Gastrocnemius medialis (tissue), 4 donors: Measurements from ENCODE around the gene SDR9C7. TPM values are rescaled to one million over a fixed set of nuclear protein-coding genes. Genes with fewer than 3 reads are reported as not detected.
"Not testable (repeated sequence)": the region's sequence is repeated elsewhere in the genome, so short reads cannot be mapped to it uniquely, and the experiment has no call there.

Source experiments
- ATAC-seq, 2 donors: fragments of 150-250 bp; one replicate each; pipeline ENCODE4 v1.9.1; 2016
- DNase-seq, 2 donors: peaks; one replicate each; pipeline ENCODE4 v3.0.0-alpha.2; 2019
- H3K27ac ChIP-seq, 4 donors: fragments of 200-600 bp; sonication (generic); 1 replicate in 1 of 4; 2 replicates in 3 of 4; pipeline ENCODE4 v1.5.1; 2016 to 2018; ENCODE audit warnings: mild to moderate bottlenecking in 2 of 4, moderate library complexity in 1 of 4
- H3K27me3 ChIP-seq, 3 donors: fragments of 200-600 bp; sonication (generic) in 2 of 3; 1 replicate in 1 of 3; 2 replicates in 2 of 3; pipeline versions ENCODE4 v1.5.1 to v1.6.0; 2016 to 2019; ENCODE audit warnings: mild to moderate bottlenecking in 1 of 3, moderate library complexity in 1 of 3
- H3K36me3 ChIP-seq, 2 donors: fragments of 200-600 bp; sonication (generic) in 1 of 2; one replicate each; pipeline ENCODE4 v1.5.1; 2017 to 2018
- H3K4me1 ChIP-seq, 2 donors: fragments of 200-600 bp; sonication (generic) in 1 of 2; one replicate each; pipeline ENCODE4 v1.5.1; 2016 to 2017; ENCODE audit warnings: mild to moderate bottlenecking in 2 of 2
- H3K4me3 ChIP-seq, 4 donors: fragments of 200-600 bp; sonication (generic) in 3 of 4; 1 replicate in 1 of 4; 2 replicates in 3 of 4; pipeline ENCODE4 v1.5.1; 2016 to 2019; ENCODE audit warnings: mild to moderate bottlenecking in 2 of 4
- H3K9me3 ChIP-seq, 3 donors: fragments of 200-600 bp; sonication (generic) in 2 of 3; 1 replicate in 1 of 3; 2 replicates in 2 of 3; pipeline ENCODE4 v1.5.1; 2016 to 2019
- CTCF ChIP-seq, 5 experiments: fragments of 450-650 bp in 3 of 5; fragments of 200-600 bp in 2 of 5; sonication (generic) in 2 of 5; IDR thresholded peaks in 4 of 5; conservative IDR thresholded peaks in 1 of 5; 1 replicate in 4 of 5; 2 replicates in 1 of 5; pipeline ENCODE4 v1.5.1; 2016 to 2019; ENCODE audit warnings: antibody characterized with exemption in 5 of 5, mild to moderate bottlenecking in 3 of 5, moderate library complexity in 3 of 5
- POLR2A ChIP-seq, 2 donors: fragments of 450-650 bp; IDR thresholded peaks; one replicate each; pipeline ENCODE4 v1.6.1; 2017; ENCODE audit warnings: antibody characterized with exemption in 2 of 2, mild to moderate bottlenecking in 2 of 2, moderate library complexity in 2 of 2
- in situ Hi-C, 4 donors: fragments of 200-750 bp; cut with MboI; loops; one replicate each; pipeline versions ENCODE4 v1.15.0 to v1.8.0; 2017; ENCODE audit warnings: low sequenced_read_pairs in 4 of 4
- intact Hi-C: fragments of 100-400 bp; cut with DNase I; formaldehyde crosslinking; loops from one replicate; pipeline ENCODE4 v1.15.1; 2023; ENCODE audit warnings: low total_unique reads
- total RNA-seq, 4 donors: library from RNA; depleted of rRNA; stranded (reverse); fragments of >200 nt; gene quantifications; one replicate each; pipeline versions ENCODE4 v1.1.0 to v1.2.3, GENCODE V29; 2016

Gene SDR9C7
- total RNA-seq, 4 donors from 2014 or later, result 0.27 TPM; not detected in 3

GRCh38 chr12:56894698-56895368 is 39.4 kb downstream of the SDR9C7 start:
- in situ Hi-C loops, result no loop called here

GRCh38 chr12:56891885-56892284 is 42.3 kb downstream of the SDR9C7 start:
- H3K27me3 ChIP-seq, H3K36me3 ChIP-seq, DNase-seq, H3K27ac ChIP-seq, in situ Hi-C loops, H3K4me3 ChIP-seq, intact Hi-C loops, H3K9me3 ChIP-seq, H3K4me1 ChIP-seq, ATAC-seq: not testable (repeated sequence)

More at GRCh38 chr12:56894698-56895368, 39.4 kb downstream of the SDR9C7 start:
- no peak for ATAC-seq
- intact Hi-C loops, result no loop called here
- Histone ChIP-seq H3K4me1 (no peaks in the 10 kb centered on the region), H3K27me3 (no peaks in the 10 kb centered on the region), H3K4me3 (no peak overlapping the region), H3K27ac (no peak overlapping the region), H3K36me3 (no peaks in the 10 kb centered on the region), H3K9me3 (no peaks in the 10 kb centered on the region)
- TF ChIP-seq CTCF (IDR thresholded peaks at IDR 0.05 in 4 of 5, conservative IDR thresholded peaks at IDR 0.05 in 1 of 5) (no peak), POLR2A (IDR thresholded peaks at IDR 0.05) (no peak)
- no peak for DNase-seq

DNA sequence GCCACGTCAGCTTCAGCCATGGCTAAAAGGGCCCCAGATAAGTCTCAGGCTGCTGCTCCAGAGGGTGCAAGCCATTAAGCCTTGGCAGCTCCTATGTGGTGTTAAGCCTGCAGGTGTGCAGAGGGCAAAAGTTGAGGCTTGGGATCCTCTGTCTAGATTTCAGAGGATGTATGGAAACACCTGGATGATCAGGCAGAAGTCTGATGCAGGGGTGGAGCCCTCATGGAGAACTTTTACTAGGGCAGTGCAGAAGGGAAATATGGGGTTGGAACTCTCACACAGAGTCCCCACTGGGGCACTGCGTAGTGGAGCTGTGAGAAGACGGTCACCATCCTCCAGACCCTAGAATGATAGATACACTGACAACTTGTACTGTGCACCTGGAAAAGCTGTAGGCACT is 47.9 kb downstream of the SDR9C7 start:
- no peaks in the 10 kb centered on the region for H3K9me3 ChIP-seq
- in situ Hi-C loops (no loop called here), intact Hi-C loops (no loop called here)
- no peak overlapping the region for H3K4me3 ChIP-seq
- no peaks in the 10 kb centered on the region for H3K36me3 ChIP-seq
- no peaks in the 10 kb centered on the region for H3K4me1 ChIP-seq
- no peak overlapping the region for H3K27ac ChIP-seq
- no peak for ATAC-seq
- no peaks in the 10 kb centered on the region for H3K27me3 ChIP-seq
- no peak for TF ChIP-seq CTCF (IDR thresholded peaks at IDR 0.05 in 4 of 5, conservative IDR thresholded peaks at IDR 0.05 in 1 of 5)
- no peak for TF ChIP-seq POLR2A (IDR thresholded peaks at IDR 0.05)
- no peak for DNase-seq

DNA sequence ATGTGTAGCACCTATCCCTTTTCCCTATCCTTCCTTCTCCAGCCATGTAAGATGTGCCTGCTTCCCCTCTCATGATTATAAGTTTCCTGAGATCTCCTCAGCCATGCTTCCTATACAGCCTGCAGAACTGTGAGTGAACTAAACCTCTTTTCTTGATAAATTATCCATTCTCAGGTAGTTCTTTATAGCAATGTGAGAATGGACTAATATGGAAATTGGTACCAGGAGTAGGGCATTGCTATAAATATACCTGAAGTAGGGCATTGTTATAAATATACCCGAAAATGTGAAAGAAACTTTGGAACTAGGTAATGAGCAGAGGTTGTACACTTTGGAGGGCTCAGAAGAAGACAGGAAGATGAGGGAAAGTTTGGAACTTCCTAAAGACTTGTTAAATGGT is 48.9 kb downstream of the SDR9C7 start:
- intact Hi-C loops (no loop called here), in situ Hi-C loops (no loop called here)
- Histone ChIP-seq H3K4me1 (no peaks in the 10 kb centered on the region), H3K27me3 (no peaks in the 10 kb centered on the region), H3K9me3 (no peaks in the 10 kb centered on the region), H3K36me3 (no peaks in the 10 kb centered on the region), H3K27ac (no peak overlapping the region), H3K4me3 (no peak overlapping the region)
- no peak for TF ChIP-seq POLR2A (IDR thresholded peaks at IDR 0.05)
- TF ChIP-seq CTCF (IDR thresholded peaks at IDR 0.05 in 4 of 5, conservative IDR thresholded peaks at IDR 0.05 in 1 of 5), result no peak
- ATAC-seq, result no peak
- DNase-seq, result no peak

DNA sequence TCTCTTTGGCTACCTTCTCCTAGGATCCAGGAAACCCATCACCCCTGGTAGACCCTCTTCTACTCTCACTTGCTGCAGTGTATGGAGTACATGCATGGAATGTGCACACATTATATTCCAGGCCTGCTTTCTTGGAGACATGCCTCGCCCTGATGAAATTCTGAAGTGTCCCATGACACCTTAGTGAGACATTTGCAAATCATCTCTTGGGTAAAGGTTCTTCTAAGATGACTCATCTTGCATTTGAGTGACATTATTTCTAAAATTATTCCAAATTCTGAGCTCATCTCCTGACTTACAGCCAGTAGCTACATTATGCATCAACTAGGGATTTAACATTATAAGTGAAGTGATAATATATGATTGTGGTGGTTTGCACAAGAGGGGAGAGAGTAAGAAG is 49.8 kb downstream of the SDR9C7 start:
- Histone ChIP-seq H3K27me3 (no peaks in the 10 kb centered on the region), H3K36me3 (no peaks in the 10 kb centered on the region), H3K9me3 (no peaks in the 10 kb centered on the region), H3K4me1 (no peaks in the 10 kb centered on the region), H3K27ac (no peak overlapping the region), H3K4me3 (no peak overlapping the region)
- TF ChIP-seq CTCF (IDR thresholded peaks at IDR 0.05 in 4 of 5, conservative IDR thresholded peaks at IDR 0.05 in 1 of 5) (no peak), POLR2A (IDR thresholded peaks at IDR 0.05) (no peak)
- ATAC-seq (no peak), DNase-seq (no peak)
- in situ Hi-C loops, result no loop called here
- intact Hi-C loops, result no loop called here

DNA sequence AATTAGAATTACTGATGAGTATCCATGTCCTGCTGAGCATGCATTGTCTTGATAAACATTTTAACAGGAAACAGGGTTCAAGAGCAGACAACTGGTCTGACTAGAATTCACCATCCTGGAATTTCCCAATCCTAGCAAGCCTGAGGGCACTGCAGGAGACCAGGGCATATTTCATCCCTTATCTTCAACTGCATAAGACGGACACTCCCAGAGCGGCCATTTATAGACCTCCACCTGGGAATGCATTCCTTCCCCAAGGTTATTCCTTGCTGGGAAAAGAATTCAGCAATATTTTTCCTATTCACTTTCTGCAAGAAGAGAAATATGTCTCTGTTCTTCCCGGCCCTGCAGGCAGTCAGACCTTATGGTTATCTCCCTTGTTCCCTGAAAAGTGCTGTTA is 51.8 kb downstream of the SDR9C7 start:
- H3K9me3 ChIP-seq, H3K4me1 ChIP-seq, ATAC-seq, in situ Hi-C loops, intact Hi-C loops, H3K4me3 ChIP-seq, DNase-seq, H3K36me3 ChIP-seq, H3K27ac ChIP-seq, H3K27me3 ChIP-seq: not testable (repeated sequence)
